HG03469 (cell line): ENCODE data around the gene ITGB1.
A peak's percentile ranks its signal among the peaks of the same experiment; 100 is the strongest.
"Not testable (repeated sequence)": the region's sequence is repeated elsewhere in the genome, so short reads cannot be mapped to it uniquely, and the experiment has no call there.

Experiments
- ATAC-seq: cut with Tn5 transposase; IDR thresholded peaks from one replicate; pipeline ENCODE4 v1.9.1; 2021; ENCODE audit warnings: mild to moderate bottlenecking, moderate library complexity, moderate number of reproducible peaks; ENCODE audit not compliant: unreplicated experiment

Gene ITGB1

DNA sequence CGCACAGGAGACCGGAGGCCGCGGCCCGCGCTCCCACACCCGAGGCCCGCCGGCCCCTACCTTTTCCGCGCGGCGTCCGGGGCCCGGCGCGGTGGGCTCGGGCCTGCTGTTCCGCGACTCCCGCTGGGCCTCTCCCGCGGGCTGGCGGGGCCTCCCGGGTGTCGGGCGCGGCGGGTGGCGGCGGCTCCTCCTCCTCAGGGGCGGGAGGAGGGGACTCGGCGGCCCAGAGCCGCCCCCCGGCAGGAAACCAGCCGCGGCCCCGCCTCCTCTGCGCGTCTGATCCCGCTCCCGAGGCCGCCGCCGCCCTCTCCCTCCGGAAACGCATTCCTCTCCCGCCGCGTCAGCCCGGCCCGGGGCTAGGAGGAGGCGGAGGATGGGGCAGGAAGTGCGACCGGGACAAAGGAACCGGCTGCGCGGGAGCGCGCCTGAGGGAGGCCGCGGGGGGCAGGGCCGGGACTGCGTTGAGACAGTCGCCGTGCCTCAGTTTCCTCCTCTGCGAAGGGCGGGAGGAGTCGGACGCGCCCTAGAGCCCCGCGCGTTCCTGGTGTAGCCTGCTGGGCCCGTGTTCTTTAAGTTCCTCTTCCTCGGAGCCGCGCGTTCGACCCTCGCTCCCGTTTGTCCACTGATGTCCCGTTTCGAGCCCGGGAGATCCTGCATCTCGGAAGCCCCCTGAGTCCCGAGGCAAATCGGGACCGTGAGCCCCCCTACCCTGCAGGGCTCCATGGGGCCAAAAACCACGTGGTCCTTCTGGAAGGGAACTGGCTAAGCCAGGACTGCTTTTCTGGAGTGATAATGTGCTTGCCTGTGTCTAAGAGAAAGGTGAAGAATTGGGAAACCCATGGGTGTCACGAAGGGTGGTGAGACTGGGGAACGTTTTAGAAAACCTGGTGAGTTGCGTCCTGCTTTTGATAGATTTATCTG lies at the start of gene ITGB1:
ITGB1 (minus strand) TSS at position 146 of the 921 bp plus-strand sequence. CDS start 22,672 bp downstream, outside the sequence.
- ATAC-seq = peak; percentile 34

DNA sequence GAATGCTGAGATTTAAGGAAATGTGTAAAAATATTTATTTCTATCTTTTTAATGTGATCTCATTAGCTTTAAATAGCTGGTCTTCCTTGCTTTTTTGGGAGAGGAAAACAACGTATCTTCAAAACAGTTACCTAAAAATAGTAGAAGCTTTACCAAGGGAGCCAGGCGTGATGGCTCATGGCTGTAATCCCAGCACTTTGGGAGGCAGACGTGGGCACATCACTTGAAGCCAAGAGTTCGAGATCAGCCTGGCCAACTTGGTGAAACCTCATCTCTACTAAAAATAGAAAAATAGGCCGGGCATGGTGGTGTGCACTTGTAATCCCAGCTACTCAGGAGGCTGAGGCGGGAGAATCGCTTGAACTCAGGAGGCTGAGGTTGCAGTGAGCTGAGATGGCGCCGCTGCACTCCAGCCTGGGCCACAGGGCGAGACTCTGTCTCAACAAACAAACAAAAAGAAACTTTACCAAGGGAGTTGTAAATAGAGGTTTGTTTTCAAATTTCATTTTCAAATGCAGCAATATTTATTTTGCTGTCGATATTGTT lies 48.4 kb upstream of the ITGB1 start:
- ATAC-seq = no peak

DNA sequence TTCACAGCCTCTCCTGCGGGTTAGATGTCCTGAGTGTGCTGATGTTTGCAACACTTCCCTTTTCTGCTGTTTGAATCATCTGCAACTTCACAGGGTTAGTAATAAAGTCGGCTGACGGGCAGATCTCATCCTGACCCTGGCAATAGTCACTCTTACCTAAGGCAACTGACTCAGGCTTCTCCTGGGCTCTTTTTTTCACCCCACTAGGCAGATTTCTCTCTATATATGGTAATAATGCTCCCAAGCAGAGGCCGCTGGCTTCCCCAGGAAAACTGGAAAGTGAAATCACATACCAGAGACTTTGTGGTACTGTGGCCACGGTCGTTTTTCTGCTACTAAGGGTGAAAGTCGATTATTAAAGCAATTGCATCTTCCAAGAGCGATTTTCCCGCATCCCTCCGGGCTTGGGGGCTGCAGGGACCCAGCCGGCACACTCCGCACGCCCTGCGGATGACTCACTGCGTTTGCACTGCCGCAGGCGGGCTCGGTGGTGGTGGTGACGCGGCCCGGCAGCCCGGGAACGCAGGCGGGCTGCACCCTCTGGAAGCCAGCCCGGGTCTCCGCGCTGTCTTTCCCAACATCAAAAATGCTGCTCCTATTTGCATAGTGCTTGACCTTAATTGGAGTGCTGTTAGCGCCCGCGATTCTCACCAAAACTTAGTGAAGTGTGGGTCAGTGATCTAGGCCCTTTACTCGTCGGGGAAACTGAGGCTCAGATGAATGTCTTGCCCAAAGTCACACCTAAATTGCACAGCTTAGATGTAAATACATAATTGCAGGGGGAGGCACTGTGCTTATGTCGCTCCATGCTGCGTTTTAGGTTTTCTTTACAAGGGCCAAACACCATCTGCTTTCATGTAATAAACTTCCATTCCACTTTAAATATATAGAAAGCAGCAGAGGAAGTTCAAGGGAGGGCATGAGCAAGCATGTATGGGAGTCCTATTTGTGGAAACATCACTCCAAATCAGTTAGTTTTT lies 47.6 kb upstream of the ITGB1 start:
- peak; percentile 58 for ATAC-seq

DNA sequence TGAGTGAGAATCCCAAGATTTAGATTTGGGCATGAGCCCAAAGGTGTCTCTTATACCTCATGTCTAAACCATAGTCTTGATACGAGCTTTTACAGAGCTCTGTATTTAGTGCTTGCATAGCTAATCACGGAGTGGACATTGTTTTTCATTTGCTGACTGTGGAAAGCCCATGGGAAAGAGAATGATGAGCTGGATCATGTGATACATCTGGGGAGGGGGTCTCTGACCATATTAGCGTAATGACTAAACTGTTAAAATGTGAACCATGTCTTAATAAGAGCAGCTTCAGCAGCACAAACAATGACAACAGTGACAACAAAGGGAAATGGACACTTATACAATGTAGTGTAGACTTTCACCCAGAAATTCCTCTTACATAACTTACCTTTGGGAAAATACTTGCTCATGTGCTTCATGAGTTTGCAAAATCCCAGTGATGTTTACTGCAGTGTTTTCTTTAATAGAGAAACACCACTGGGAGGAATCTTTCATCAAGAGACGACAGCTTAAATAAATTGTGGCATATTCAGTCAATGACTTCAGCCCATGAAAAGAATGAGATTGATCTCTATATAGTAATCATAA lies 44.0 kb upstream of the ITGB1 start:
- ATAC-seq = no peak

DNA sequence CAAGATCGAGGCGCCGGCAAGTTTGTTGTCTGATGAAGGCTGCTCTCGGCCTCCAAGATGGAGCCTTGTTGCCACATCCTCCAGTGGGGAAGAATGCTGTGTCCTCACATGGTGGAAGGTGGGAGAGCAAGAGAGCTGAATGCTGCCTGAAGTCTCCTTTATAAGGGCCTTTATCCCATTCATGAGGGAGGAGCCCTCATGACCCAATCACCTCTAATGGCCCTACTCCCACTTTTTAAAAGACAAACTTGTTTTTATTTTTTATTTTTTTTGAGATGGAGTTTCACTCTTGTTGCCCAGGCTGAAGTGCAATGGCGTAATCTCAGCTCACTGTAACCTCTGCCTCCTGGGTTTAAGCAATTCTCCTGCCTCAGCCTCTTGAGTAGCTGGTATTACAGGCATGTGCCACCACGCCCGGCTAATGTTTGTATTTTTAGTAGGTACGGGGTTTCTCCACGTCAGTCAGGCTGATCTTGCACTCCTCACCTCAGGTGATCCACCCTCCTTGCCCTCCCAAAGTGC lies 40.1 kb upstream of the ITGB1 start:
- ATAC-seq = not testable (repeated sequence)

DNA sequence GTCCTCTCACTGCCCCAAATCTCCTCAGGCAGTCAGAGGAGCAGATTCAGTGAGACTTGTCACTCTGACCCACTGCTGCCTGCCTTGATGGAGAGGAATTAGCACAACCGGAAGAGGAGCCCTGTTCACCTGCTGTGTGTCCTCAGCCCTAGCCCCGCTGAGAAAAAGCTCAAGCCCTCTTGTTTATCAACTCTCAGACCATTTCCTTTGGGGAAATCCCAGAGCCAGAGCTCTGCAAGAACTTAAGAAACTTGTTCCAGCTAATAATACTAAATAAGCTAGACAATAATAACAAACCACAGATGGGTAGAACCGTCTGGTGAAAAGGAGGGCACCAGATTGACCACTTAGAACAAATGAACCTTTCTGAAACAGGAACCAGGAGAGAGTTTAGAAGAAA lies 37.7 kb upstream of the ITGB1 start:
- ATAC-seq = peak; percentile 83

DNA sequence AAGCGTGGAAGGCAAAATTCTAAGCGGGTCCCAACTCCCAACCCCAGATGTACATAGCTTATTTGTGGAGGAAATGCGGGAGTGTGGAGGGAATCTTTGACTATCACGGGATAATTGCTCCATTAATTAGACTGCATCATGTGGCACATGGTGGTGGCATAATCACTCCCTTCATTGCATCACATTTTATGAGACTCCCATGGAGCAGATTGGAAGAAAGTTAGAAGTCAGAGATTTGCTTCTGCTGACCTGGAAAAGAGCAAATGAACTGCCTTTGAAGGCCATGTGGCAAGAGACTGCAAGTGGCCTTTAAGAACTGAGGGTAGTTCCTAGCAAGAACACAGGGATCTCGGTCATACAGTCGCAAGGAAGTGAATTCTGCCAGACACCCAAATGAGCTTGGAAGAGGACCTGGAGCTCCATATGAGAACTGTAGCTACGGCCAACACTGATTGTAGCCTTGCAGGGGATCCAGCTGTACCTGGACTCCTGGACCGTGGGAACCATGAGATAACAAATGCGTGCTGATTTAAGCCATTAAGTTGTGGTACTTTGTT lies 37.1 kb upstream of the ITGB1 start:
- ATAC-seq = no peak

DNA sequence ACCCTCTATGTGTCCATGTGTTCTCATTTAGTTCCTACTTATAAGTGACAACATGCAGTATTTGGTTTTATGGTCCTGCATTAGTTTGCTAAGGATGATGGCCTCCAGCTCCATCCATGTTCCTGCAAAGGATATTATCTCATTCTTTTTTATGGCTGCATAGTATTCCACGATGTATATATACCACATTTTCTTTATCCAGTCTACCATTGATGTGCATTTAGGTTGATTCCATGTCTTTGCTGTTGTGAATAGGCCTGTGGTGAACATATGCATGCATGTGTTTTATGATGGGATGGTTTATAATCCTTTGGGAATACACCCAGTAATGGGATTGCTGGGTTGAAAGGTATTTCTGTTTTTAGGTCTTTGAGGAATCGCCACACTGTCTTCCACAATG lies 36.6 kb upstream of the ITGB1 start:
- not testable (repeated sequence) for ATAC-seq

DNA sequence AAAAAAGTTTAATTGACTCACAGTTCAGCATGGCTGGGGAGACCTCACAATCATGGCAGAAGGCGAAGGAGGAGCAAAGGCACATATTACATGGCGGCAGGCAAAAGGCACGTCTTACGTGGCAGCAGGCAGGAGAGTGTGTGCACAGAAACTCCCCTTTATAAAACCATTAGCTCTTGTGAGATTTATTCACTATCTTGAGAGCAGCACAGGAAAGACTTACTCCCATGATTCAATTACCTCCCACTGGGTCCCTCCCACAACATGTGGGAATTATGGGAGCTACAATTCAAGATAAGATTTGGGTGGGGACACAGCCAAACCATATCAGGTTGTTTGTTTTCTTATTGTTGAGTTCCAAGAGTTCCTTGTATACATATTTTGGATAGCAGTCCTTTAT lies 34.3 kb upstream of the ITGB1 start:
- ATAC-seq = not testable (repeated sequence)

DNA sequence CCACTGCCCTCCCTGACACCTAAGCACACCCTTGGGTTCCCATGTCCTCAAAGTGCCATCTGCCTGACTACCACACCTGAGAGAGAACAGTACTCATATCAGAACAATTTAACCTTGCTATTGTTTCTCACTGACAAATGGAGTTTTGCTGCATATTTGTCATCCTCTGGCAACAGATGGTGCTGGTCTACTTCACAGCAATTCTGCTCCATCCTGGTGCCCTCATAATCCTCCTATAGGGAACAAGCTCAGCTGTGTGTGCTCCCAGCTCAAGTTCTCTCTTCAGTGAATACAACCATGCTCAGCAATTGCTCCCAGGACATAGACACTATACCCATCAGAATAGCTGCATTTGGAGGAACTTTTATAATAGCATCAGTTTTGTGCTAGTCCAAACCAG lies 32.8 kb upstream of the ITGB1 start:
- no peak for ATAC-seq

DNA sequence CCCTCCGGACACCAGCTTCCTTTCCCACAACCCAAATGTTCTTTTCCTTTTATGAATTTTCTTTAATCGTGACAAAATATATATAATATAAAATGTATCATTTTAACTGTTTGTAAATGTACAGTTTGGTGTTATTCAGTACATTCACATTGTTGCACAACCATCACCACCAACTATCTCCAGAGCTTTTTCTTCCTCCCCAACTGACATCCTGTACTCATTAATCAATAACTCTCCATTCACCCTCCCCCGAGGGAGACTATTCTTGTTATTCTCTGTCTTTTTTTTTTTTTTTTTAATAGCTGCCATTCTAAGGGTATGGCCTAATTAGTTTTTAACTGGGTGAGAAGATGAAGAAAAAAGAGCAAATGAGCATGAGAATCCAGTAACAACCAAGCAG lies 30.6 kb upstream of the ITGB1 start:
- no peak for ATAC-seq

DNA sequence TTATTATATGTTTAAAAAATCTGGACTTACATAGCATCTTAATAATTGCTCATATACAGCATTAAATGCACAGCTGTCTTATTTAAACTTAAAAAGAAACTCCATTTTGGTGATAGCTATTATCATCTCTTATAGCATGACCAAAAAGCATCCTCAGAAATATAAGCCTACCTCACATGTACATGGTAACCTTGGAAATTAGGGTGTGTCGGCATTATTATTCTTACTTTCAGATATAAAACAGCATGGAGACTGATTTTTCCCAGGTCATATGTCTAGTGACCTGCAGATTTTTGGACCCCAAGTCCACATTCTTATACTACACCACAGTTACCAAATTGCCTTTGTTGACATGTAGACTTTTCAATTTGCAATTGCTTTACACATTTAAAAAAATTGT lies 29.1 kb upstream of the ITGB1 start:
- no peak for ATAC-seq

DNA sequence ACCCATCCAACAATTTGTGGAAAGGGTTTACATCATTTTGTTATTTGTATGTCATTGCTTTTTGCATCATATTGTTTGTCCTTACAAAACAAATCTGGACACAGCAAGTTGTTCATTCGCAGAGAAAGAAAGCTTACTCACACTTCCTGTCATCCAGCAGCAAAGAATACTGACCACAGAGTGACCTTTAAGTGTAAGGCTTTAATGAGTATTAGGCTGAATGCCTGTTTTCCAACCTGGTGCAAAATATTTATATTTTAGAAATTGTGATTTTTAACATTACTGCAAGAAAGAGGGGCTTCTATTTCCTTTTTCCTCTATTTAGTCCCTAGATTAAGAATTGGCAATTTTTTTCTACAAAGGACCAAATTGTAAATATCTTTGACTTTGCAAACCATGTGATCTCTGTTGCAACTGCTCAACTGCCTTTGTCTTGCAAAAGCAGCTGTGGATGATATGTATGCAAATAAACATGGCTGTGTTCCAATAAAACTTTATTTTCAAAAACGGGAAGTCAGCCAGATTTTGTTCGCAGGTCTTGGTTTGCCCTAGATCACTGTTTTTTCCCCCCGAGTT lies 27.8 kb upstream of the ITGB1 start:
- no peak for ATAC-seq

DNA sequence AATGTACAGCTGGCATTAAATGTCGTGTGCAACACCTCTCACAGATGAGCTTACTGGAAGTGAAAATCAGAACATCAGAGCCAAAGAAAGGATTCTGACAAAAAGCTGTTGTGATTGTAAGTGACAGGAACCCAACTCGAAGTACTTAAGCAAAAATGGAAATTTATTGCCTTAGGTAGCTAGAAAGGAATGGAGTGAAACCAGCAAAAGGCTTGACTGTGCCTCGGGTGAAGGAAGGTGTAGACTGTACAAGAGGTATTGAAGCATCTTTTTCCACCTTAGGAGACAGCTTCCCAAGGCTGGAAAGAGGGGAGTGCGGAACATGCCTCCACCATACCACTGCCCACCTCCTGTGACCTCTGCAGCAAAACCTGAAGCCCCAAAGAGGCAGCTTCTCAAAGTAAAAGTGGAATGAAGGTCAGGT lies 27.3 kb upstream of the ITGB1 start:
- no peak for ATAC-seq

DNA sequence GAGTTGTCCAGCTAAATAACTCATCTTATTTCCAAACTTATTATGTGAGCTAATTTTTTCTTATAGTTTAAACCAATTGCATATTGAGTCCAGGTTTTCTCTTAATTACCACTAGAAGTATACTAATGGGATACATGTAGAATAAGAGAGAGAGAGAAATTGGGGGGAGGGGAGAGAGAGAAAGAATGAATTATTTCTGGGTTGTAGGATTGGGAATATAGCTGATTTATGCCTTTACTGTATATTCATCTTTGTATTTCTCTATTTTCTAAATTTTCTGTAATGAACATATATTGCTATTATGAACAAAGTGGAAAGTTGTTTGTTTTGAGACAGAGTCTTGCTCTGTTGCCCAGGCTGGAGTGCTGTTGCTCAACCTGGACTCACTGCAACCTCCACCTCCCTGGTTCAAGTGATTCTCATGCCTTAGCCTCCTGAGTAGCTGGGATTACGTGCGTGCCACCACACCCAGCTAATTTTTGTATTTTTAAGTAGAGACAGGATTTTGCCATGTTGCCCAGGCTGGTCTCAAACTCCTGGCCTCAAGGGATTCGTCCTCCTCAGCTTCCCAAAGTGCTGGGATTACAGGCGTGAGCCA lies 26.1 kb upstream of the ITGB1 start:
- ATAC-seq = no peak

DNA sequence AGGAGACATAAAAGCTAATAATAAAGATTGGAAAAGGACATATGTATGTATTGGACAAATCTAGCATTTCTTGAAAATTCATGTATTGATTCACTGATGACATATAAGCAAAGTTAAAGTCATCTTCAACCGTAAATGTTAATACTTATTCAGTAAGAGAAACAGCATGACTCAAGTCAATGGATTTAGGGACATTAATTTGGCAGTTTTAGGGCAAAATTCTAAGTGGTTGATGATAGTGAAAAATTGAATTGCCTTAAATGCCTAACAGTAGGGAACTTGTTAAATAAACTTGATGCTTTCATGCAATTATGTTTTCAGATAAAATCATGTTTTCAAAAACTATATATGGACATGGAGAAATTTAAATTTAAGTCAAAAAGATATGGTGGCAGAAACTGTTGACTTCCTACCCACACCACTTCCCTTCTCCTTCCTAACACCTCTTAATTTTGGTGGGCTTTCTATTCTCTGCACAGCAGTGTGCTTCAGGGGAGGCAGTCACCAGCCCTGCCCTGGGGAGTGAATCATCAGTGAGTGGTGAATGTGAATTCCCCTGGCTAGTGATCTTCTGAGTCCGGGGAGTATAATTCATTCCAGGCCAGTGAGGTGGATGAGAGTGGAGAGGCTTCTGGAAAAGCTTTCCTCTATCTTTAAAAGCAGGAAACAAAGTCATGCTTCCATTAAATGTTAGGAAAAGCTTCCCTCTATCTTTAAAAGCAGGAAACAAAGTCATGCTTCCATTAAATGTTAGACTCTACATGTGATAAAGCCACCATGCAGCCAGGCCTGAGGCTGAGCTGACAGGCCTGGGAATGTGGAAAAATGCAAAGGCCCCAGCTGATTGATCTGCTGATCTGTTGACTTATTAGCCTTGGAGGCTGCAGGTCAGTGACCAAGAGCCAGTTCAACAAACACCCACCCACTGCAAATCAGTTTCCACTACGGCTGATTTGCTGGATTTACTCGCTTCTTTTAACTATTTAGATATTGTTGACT lies 25.2 kb upstream of the ITGB1 start:
- ATAC-seq = no peak

DNA sequence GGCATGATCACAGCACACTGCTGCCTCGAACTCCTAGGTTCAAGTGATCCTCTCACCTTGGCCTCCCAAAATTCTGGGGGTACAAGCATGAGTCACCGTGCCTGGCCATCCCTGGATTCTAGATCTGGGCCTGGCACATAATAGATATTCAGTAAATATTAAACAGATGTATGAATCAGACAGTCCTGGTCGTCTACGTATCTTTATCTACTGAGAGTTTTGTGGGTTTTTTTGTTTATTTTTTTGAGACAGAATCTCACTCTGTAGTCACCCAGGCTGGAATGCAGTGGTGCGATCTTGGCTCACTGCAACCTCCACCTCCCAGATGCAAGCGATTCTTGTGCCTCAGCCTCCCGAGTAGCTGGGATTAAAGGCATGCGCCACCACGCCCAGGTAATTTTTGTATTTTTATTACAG lies 24.3 kb upstream of the ITGB1 start:
- no peak for ATAC-seq

DNA sequence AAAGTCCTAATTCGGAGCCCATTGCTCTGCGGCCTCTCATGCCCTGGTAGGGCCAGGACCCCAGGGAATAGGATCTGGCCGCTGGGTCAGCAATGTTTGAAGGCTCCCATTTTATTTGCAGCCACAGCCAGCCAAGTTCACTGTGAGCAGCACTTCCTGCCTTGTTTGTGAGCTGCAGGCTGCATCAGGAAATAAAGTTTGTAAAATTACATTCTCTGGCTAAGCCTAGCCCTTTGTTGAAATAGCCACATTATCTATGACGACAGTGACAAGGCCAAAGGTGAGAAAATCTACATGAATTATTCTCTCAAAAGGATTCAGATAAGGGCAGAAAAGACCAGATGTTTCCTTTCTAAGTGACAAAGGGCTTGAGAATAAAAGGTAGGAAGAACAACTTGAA lies 23.7 kb upstream of the ITGB1 start:
- no peak for ATAC-seq
